ENCODE measurements around the gene SPATA13. TPM values are rescaled to one million over a fixed set of nuclear protein-coding genes. Genes with fewer than 3 reads are reported as not detected.

SPATA13 gene
- total and polyA plus RNA-seq, 12 donors = 20.0 to 85.5 (median 31.0) TPM

- Histone ChIP-seq H3K27me3 (no peaks in the 10 kb centered on the region), H3K36me3 (replicated peaks in 1 of 2) (no peaks in the 10 kb centered on the region), H3K4me3 (no peak overlapping the region), H3K9me3 (replicated peaks in 1 of 3) (no peaks in the 10 kb centered on the region), H3K27ac (peak overlapping the region in 3 of 5 donors; percentile 20 to 70 (median 67)), H3K4me1 (replicated peaks in 1 of 2) (peaks cover 14 to 65% of the 10 kb centered on the region in 2 donors)
- intact Hi-C loops (cut with DNase I) = no loop called here
- no peak for TF ChIP-seq CTCF (IDR thresholded peaks at IDR 0.05)
- no peak for TF ChIP-seq POLR2A (IDR thresholded peaks at IDR 0.05)
- 63 to 74% (median 69%) methylated on average over 3 to 6 of the region's 6 CpGs for WGBS, 4 donors
- no peak for DNase-seq
Measured at GRCh38 chr13:24217601-24218281, 57.2 kb downstream of the SPATA13 start.

GRCh38 chr13:24218338-24218737, 57.8 kb downstream of the SPATA13 start:
- no peak for TF ChIP-seq CTCF (IDR thresholded peaks at IDR 0.05)
- TF ChIP-seq POLR2A (IDR thresholded peaks at IDR 0.05) = no peak
- H3K36me3 ChIP-seq (replicated peaks in 1 of 2) = no peaks in the 10 kb centered on the region
- intact Hi-C loops (cut with DNase I) = no loop called here
- peak overlapping the region in 2 of 5 donors; percentile 67 to 70 for H3K27ac ChIP-seq
- no peak overlapping the region for H3K4me3 ChIP-seq
- DNase-seq = no peak
- H3K4me1 ChIP-seq (replicated peaks in 1 of 2) = peaks cover 14 to 59% of the 10 kb centered on the region in 2 donors
- no peaks in the 10 kb centered on the region for H3K9me3 ChIP-seq (replicated peaks in 1 of 3)
- H3K27me3 ChIP-seq = no peaks in the 10 kb centered on the region
- 77 to 90% (median 82%) methylated on average over 3 of the region's 3 CpGs for WGBS, 4 donors

GRCh38 chr13:24218977-24219376, 58.5 kb downstream of the SPATA13 start:
- Histone ChIP-seq H3K4me3 (no peak overlapping the region), H3K36me3 (replicated peaks in 1 of 2) (no peaks in the 10 kb centered on the region), H3K4me1 (replicated peaks in 1 of 2) (peaks cover 14 to 56% of the 10 kb centered on the region in 2 donors), H3K27me3 (no peaks in the 10 kb centered on the region), H3K27ac (peak overlapping the region in 2 of 5 donors; percentile 53 to 67), H3K9me3 (replicated peaks in 1 of 3) (no peaks in the 10 kb centered on the region)
- no peak for DNase-seq
- WGBS, 4 donors = 22 to 50% (median 41%) methylated on average over 2 of the region's 2 CpGs
- TF ChIP-seq POLR2A (IDR thresholded peaks at IDR 0.05) = no peak
- TF ChIP-seq CTCF (IDR thresholded peaks at IDR 0.05) = no peak
- intact Hi-C loops (cut with DNase I) = no loop called here

- TF ChIP-seq POLR2A (IDR thresholded peaks at IDR 0.05) (no peak), CTCF (IDR thresholded peaks at IDR 0.05) (peak; percentile 50 to 93 (median 88))
- H3K9me3 ChIP-seq (replicated peaks in 1 of 3) = no peaks in the 10 kb centered on the region
- intact Hi-C loops (cut with DNase I) = loop anchor here (5.0 to 10.0 kb wide), 5 partner anchors 55 to 298 kb away; partner anchors contain the start of gene SPATA13 (in 2 of the 2)
- WGBS, 4 donors = 41 to 55% (median 46%) methylated on average over 5 to 6 of the region's 6 CpGs
- H3K4me3 ChIP-seq = no peak overlapping the region
- H3K27me3 ChIP-seq = no peaks in the 10 kb centered on the region
- DNase-seq = peak; percentile 63 to 86 (median 73)
- no peaks in the 10 kb centered on the region for H3K36me3 ChIP-seq (replicated peaks in 1 of 2)
- H3K27ac ChIP-seq = peak overlapping the region in 2 of 5 donors; percentile 53 to 67
- H3K4me1 ChIP-seq (replicated peaks in 1 of 2) = peaks cover 24 to 57% of the 10 kb centered on the region in 2 donors
Measured at GRCh38 chr13:24220086-24220703, 59.7 kb downstream of the SPATA13 start.

Measured in adrenal gland (tissue), 12 donors.